GM10266 (cell line): Measurements from ENCODE around the gene PSMG4.

ENCODE experiments used
- DNase-seq: peaks from one replicate; pipeline ENCODE4 v3.0.0; 2012; ENCODE audit errors: extremely low spot score
- CTCF ChIP-seq: IDR thresholded peaks from 2 replicates; pipeline ENCODE4 v1.5.1; 2012; ENCODE audit warnings: mild to moderate bottlenecking, low read depth; ENCODE audit not compliant: control insufficient read depth, insufficient read depth; ENCODE audit errors: missing control alignments

PSMG4 gene

GRCh38 chr6:3252861-3253596, 5.7 kb upstream of the PSMG4 start:
- no peak for DNase-seq
- TF ChIP-seq CTCF = no peak

GRCh38 chr6:3253597-3253961, 5.2 kb upstream of the PSMG4 start:
- no peak for DNase-seq
- no peak for TF ChIP-seq CTCF

GRCh38 chr6:3258201-3258600, 546 bp upstream of the PSMG4 start:
- no peak for DNase-seq
- TF ChIP-seq CTCF = no peak

- DNase-seq = peak; percentile 64
- TF ChIP-seq CTCF = no peak
Observed at GRCh38 chr6:3259491-3259958, 778 bp downstream of the PSMG4 start.

GRCh38 chr6:3260296-3260695, 1.5 kb downstream of the PSMG4 start:
- TF ChIP-seq CTCF = no peak
- DNase-seq = no peak

GRCh38 chr6:3260772-3261517, 2.2 kb downstream of the PSMG4 start:
- TF ChIP-seq CTCF = no peak
- DNase-seq = no peak

GRCh38 chr6:3261518-3261820, 2.7 kb downstream of the PSMG4 start:
- no peak for DNase-seq
- no peak for TF ChIP-seq CTCF
